Hepatocyte (in vitro differentiated cells): ENCODE data around the gene WDR70. TPM values are rescaled to one million over a fixed set of nuclear protein-coding genes. Genes with fewer than 3 reads are reported as not detected.

ENCODE experiments used
- DNase-seq: peaks from one replicate; pipeline ENCODE4 v3.0.0-alpha.2; 2016; ENCODE audit warnings: low spot score
- H2AFZ ChIP-seq: fragments of 200-600 bp; sonication (generic); 2 replicates; pipeline ENCODE4 v1.6.0; 2016; ENCODE audit warnings: antibody characterized with exemption, mild to moderate bottlenecking
- H3K27ac ChIP-seq: fragments of 200-600 bp; sonication (generic); 2 replicates; pipeline ENCODE4 v1.5.1; 2016; ENCODE audit warnings: mild to moderate bottlenecking
- H3K27me3 ChIP-seq: fragments of 200-600 bp; sonication (generic); 2 replicates; pipeline ENCODE4 v1.6.1; 2016
- H3K36me3 ChIP-seq: fragments of 200-600 bp; sonication (generic); replicated peaks from 2 replicates; pipeline ENCODE4 v1.5.1; 2016; ENCODE audit warnings: low read depth; ENCODE audit not compliant: insufficient read depth
- H3K4me1 ChIP-seq: fragments of 200-600 bp; sonication (generic); 2 replicates; pipeline ENCODE4 v1.5.1; 2016; ENCODE audit warnings: mild to moderate bottlenecking, moderate library complexity; ENCODE audit not compliant: insufficient read depth
- H3K4me2 ChIP-seq: fragments of 200-600 bp; sonication (generic); 2 replicates; pipeline ENCODE4 v1.6.0; 2016
- H3K4me3 ChIP-seq: fragments of 200-600 bp; sonication (generic); 2 replicates; pipeline ENCODE4 v1.5.1; 2016; ENCODE audit warnings: mild to moderate bottlenecking
- H3K79me2 ChIP-seq: fragments of 200-600 bp; sonication (generic); 2 replicates; pipeline ENCODE4 v1.6.0; 2017; ENCODE audit warnings: mild to moderate bottlenecking
- H3K9me2 ChIP-seq: fragments of 200-600 bp; sonication (generic); replicated peaks from 2 replicates; pipeline ENCODE4 v1.6.0; 2017; ENCODE audit warnings: mild to moderate bottlenecking; ENCODE audit not compliant: insufficient read depth
- H3K9me3 ChIP-seq: fragments of 200-600 bp; sonication (generic); 2 replicates; pipeline ENCODE4 v1.5.1; 2016; ENCODE audit warnings: low read depth, mild to moderate bottlenecking
- H4K20me1 ChIP-seq: fragments of 200-600 bp; sonication (generic); 2 replicates; pipeline ENCODE4 v1.6.0; 2016; ENCODE audit warnings: mild to moderate bottlenecking; ENCODE audit not compliant: insufficient read depth, poor library complexity, severe bottlenecking
- EZH2 ChIP-seq: fragments of 200-600 bp; sonication (generic); IDR thresholded peaks from 2 replicates; pipeline ENCODE4 v1.6.1; 2016; ENCODE audit warnings: antibody characterized with exemption, mild to moderate bottlenecking, borderline replicate concordance
- EZH2phosphoT487 ChIP-seq: fragments of 200-600 bp; sonication (generic); IDR thresholded peaks from one replicate; pipeline ENCODE4 v1.6.1; 2018; ENCODE audit warnings: antibody characterized with exemption, mild to moderate bottlenecking, low read depth, moderate library complexity; ENCODE audit not compliant: unreplicated experiment, severe bottlenecking
- WGBS: methylation state at CpG from one replicate; pipeline ENCODE4 v1.1.6; 2016; ENCODE audit warnings: low lambda C conversion rate; ENCODE audit errors: missing lambda C conversion rate; 5-methylcytosine and 5-hydroxymethylcytosine counted together
- polyA plus RNA-seq: library from polyadenylated mRNA; unstranded; fragments of >200 nt; fragmentation: Nextera tagmentation; extraction: Ambion mirVana; gene quantifications from 2 replicates; pipeline ENCODE4 v1.2.1, GENCODE V29; 2016
- total RNA-seq: library from RNA; depleted of rRNA; stranded (reverse); fragments of >200 nt; gene quantifications from 2 replicates; pipeline ENCODE4 v1.2.3, GENCODE V29; 2014
- TF ChIP-seq, protein P1 (sequence below): fragments of 200-600 bp; sonication (generic); IDR thresholded peaks from 2 replicates; pipeline ENCODE4 v1.5.1; 2016; ENCODE audit warnings: antibody characterized with exemption, mild to moderate bottlenecking; ENCODE audit not compliant: poor library complexity

Gene WDR70
- total and polyA plus RNA-seq, 2 experiments from 2014 or later, result 22.3 to 37.0 TPM

DNA sequence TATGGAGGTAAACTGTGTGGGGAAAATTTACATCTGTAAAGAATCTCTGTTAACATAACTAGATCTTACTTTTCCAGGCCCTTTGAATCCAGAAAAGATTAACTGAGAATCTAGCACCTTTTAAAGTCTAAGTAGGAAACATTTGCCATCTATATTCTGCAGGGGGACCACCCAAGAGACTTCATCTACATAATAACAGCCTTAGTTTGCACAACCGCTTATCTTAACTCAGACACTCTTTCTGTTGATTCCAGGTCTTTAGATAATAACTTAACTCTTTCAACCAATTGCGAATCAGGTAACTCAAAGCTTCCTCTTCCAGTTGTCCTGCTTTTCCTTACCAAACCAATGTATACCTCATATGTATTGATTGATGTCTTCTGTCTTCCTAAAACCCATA lies 407.3 kb downstream of the WDR70 start:
- Histone ChIP-seq H4K20me1 (no peaks in the 10 kb centered on the region), H3K79me2 (no peaks in the 10 kb centered on the region), H3K36me3 (no peaks in the 10 kb centered on the region), H2AFZ (no peak overlapping the region), H3K4me1 (no peaks in the 10 kb centered on the region), H3K27me3 (no peaks in the 10 kb centered on the region), H3K4me2 (no peak overlapping the region), H3K27ac (no peak overlapping the region), H3K9me3 (no peaks in the 10 kb centered on the region), H3K4me3 (no peak overlapping the region), H3K9me2 (no peaks in the 10 kb centered on the region)
- DNase-seq, result no peak
- TF ChIP-seq EZH2 (no peak), EZH2phosphoT487 (no peak)
- TF ChIP-seq, protein P1, sequence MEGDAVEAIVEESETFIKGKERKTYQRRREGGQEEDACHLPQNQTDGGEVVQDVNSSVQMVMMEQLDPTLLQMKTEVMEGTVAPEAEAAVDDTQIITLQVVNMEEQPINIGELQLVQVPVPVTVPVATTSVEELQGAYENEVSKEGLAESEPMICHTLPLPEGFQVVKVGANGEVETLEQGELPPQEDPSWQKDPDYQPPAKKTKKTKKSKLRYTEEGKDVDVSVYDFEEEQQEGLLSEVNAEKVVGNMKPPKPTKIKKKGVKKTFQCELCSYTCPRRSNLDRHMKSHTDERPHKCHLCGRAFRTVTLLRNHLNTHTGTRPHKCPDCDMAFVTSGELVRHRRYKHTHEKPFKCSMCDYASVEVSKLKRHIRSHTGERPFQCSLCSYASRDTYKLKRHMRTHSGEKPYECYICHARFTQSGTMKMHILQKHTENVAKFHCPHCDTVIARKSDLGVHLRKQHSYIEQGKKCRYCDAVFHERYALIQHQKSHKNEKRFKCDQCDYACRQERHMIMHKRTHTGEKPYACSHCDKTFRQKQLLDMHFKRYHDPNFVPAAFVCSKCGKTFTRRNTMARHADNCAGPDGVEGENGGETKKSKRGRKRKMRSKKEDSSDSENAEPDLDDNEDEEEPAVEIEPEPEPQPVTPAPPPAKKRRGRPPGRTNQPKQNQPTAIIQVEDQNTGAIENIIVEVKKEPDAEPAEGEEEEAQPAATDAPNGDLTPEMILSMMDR, result no peak
- WGBS, result 70% methylated on average over 2 of the region's 2 CpGs

DNA sequence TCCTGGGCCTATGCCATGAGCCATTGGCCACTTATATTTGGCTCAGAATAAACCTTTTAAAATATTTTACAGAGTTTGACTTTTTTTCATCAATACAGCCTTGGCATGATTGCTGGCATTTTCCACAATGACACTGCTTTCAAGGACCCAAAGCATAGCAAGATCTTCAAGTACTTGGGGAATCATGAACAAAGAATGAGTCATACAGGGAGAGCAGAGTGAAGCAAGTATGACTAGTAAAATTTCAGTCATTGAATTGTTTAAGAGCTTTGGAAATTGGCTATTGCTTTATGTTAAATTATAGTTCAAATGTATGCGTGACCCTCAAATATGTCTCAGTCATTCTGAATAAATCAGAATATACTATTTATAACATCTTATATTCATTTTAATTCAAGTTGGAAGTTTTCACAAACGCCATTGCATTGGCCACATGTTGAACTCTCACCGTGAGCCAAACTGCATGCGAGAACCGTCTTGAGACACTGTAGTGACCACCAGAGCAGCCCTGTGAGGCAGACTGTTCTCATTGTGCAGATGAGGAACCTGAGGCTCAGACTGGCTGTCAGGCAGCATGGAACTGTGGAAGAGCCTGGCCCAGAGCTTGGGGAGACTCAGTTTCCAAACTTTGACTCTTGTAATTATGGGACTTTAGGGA lies 407.9 kb downstream of the WDR70 start:
- Histone ChIP-seq H3K9me3 (no peaks in the 10 kb centered on the region), H3K27ac (no peak overlapping the region), H3K36me3 (no peaks in the 10 kb centered on the region), H3K4me1 (no peaks in the 10 kb centered on the region), H3K4me3 (no peak overlapping the region), H3K9me2 (no peaks in the 10 kb centered on the region), H2AFZ (no peak overlapping the region), H4K20me1 (no peaks in the 10 kb centered on the region), H3K27me3 (no peaks in the 10 kb centered on the region), H3K79me2 (no peaks in the 10 kb centered on the region), H3K4me2 (no peak overlapping the region)
- TF ChIP-seq, protein P1, result no peak
- TF ChIP-seq EZH2, result no peak
- TF ChIP-seq EZH2phosphoT487, result no peak
- no peak for DNase-seq
- 93% methylated on average over 5 of the region's 5 CpGs for WGBS

DNA sequence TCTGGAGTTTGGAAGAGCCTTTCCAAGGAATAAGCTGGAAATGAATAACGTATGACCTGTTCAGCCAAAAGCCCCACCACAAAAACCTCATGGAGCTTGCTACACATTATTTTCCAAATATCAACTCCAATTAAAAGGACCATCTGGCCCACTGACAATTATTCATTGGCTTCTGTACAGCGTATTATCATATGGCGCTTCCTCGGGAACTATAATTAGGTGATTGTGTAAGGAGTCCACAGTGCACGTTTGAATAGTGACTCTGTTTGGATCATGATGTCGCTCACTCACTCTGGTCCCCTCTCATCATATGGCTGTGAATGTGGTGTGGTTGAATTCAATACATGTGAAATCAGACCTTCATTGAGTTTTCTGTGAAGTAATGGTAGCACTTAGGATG lies 408.6 kb downstream of the WDR70 start:
- Histone ChIP-seq H3K79me2 (no peaks in the 10 kb centered on the region), H3K4me2 (no peak overlapping the region)

More for the DNA sequence above, 408.6 kb downstream of the WDR70 start:
- DNase-seq, result no peak
- H3K36me3 ChIP-seq, result no peaks in the 10 kb centered on the region
- TF ChIP-seq, protein P1, result no peak
- TF ChIP-seq EZH2phosphoT487 (no peak), EZH2 (no peak)
- no peaks in the 10 kb centered on the region for H3K4me1 ChIP-seq
- no peak overlapping the region for H3K4me3 ChIP-seq
- H3K27ac ChIP-seq, result no peak overlapping the region
- H2AFZ ChIP-seq, result no peak overlapping the region
- H3K9me3 ChIP-seq, result no peaks in the 10 kb centered on the region
- WGBS, result 90% methylated on average over 6 of the region's 6 CpGs
- H3K27me3 ChIP-seq, result no peaks in the 10 kb centered on the region
- H4K20me1 ChIP-seq, result no peaks in the 10 kb centered on the region
- H3K9me2 ChIP-seq, result no peaks in the 10 kb centered on the region
